ENCODE results near the gene PDIA4. TPM values are rescaled to one million over a fixed set of nuclear protein-coding genes. Genes with fewer than 3 reads are reported as not detected.
A peak's percentile ranks its signal among the peaks of the same experiment; 100 is the strongest.

Gene PDIA4
- total RNA-seq, 1 donor from 2014 or later, result 154 TPM

GRCh38 chr7:149005427-149006344, 22.6 kb downstream of the PDIA4 start:
- no peaks in the 10 kb centered on the region for H3K4me1 Mint-ChIP-seq
- peaks cover 22% of the 10 kb centered on the region for H3K36me3 Mint-ChIP-seq (ENCODE audit: low read depth)
- no peaks in the 10 kb centered on the region for H3K9me3 Mint-ChIP-seq
- H3K4me3 Mint-ChIP-seq, result no peak overlapping the region
- TF ChIP-seq CTCF (conservative IDR thresholded peaks at IDR 0.05), result peak; percentile 84
- no peak overlapping the region for H3K27ac Mint-ChIP-seq (ENCODE audit: unreplicated experiment)
- peak; percentile 76 for DNase-seq (ENCODE audit: low read depth, low spot score)
- no peaks in the 10 kb centered on the region for H3K27me3 Mint-ChIP-seq (ENCODE audit: low read depth)

- Mint-ChIP-seq H3K4me1 (no peaks in the 10 kb centered on the region), H3K36me3 (ENCODE audit: low read depth) (peaks cover 22% of the 10 kb centered on the region), H3K27me3 (ENCODE audit: low read depth) (no peaks in the 10 kb centered on the region), H3K9me3 (no peaks in the 10 kb centered on the region), H3K4me3 (no peak overlapping the region), H3K27ac (ENCODE audit: unreplicated experiment) (no peak overlapping the region)
- DNase-seq (ENCODE audit: low read depth, low spot score), result no peak
- no peak for TF ChIP-seq CTCF (conservative IDR thresholded peaks at IDR 0.05)
These were observed 23.6 kb downstream of the PDIA4 start for GRCh38 chr7:149004405-149005370.

GRCh38 chr7:149003560-149004305, 24.6 kb downstream of the PDIA4 start:
- Mint-ChIP-seq H3K27me3 (ENCODE audit: low read depth) (no peaks in the 10 kb centered on the region), H3K4me3 (peak overlapping the region; percentile 51), H3K4me1 (no peaks in the 10 kb centered on the region), H3K9me3 (no peaks in the 10 kb centered on the region), H3K27ac (ENCODE audit: unreplicated experiment) (no peak overlapping the region), H3K36me3 (ENCODE audit: low read depth) (peaks cover 18% of the 10 kb centered on the region)
- TF ChIP-seq CTCF (conservative IDR thresholded peaks at IDR 0.05), result no peak
- DNase-seq (ENCODE audit: low read depth, low spot score), result no peak

GRCh38 chr7:149003018-149003417, 25.3 kb downstream of the PDIA4 start:
- TF ChIP-seq CTCF (conservative IDR thresholded peaks at IDR 0.05), result no peak
- no peaks in the 10 kb centered on the region for H3K4me1 Mint-ChIP-seq
- H3K9me3 Mint-ChIP-seq, result no peaks in the 10 kb centered on the region
- H3K27me3 Mint-ChIP-seq (ENCODE audit: low read depth), result no peaks in the 10 kb centered on the region
- H3K36me3 Mint-ChIP-seq (ENCODE audit: low read depth), result peaks cover 18% of the 10 kb centered on the region
- no peak overlapping the region for H3K27ac Mint-ChIP-seq (ENCODE audit: unreplicated experiment)
- no peak overlapping the region for H3K4me3 Mint-ChIP-seq
- DNase-seq (ENCODE audit: low read depth, low spot score), result no peak

GRCh38 chr7:149002604-149003003, 25.7 kb downstream of the PDIA4 start:
- no peaks in the 10 kb centered on the region for H3K4me1 Mint-ChIP-seq
- peaks cover 18% of the 10 kb centered on the region for H3K36me3 Mint-ChIP-seq (ENCODE audit: low read depth)
- TF ChIP-seq CTCF (conservative IDR thresholded peaks at IDR 0.05), result no peak
- no peaks in the 10 kb centered on the region for H3K27me3 Mint-ChIP-seq (ENCODE audit: low read depth)
- no peaks in the 10 kb centered on the region for H3K9me3 Mint-ChIP-seq
- no peak overlapping the region for H3K27ac Mint-ChIP-seq (ENCODE audit: unreplicated experiment)
- H3K4me3 Mint-ChIP-seq, result no peak overlapping the region
- DNase-seq (ENCODE audit: low read depth, low spot score), result no peak

Measured in neural crest cell (in vitro differentiated cells).